Thyroid gland (tissue), 4 donors: Measurements from ENCODE around the gene F13A1.

ENCODE experiments used
- POLR2A ChIP-seq, 2 donors: fragments of 450-650 bp; IDR thresholded peaks; one replicate each; pipeline ENCODE4 v1.6.1; 2017; ENCODE audit warnings: antibody characterized with exemption in 2 of 2, mild to moderate bottlenecking in 2 of 2, moderate library complexity in 1 of 2
- TF ChIP-seq, protein P1 (sequence below), 6 experiments: fragments of 200-600 bp in 3 of 6; fragments of 450-650 bp in 3 of 6; sonication (generic) in 3 of 6; IDR thresholded peaks; one replicate each; pipeline ENCODE4 v1.5.1; 2016 to 2019; ENCODE audit warnings: antibody characterized with exemption in 6 of 6, mild to moderate bottlenecking in 2 of 6, inconsistent platforms in 1 of 6, moderate library complexity in 1 of 6

DNA sequence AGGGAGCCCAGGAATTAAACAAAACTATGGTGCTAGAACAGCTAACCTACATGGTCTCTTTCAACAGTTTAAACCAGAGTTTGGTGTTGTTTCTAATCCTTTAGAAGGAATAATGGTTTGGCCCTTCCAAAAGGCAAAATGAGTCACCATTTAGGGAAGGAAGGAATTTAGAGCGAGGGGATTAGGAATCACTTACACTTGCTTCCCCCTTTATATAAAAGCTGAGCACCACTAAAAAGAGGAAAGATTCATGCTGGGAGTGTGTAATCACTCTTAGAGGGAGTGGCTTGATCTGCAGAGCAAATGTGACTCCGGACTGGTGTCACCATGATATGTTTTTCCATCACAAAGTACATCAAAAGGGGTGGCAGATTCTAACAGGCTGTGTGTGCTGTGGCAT lies 63.6 kb downstream of the F13A1 start:
- TF ChIP-seq, protein P1, sequence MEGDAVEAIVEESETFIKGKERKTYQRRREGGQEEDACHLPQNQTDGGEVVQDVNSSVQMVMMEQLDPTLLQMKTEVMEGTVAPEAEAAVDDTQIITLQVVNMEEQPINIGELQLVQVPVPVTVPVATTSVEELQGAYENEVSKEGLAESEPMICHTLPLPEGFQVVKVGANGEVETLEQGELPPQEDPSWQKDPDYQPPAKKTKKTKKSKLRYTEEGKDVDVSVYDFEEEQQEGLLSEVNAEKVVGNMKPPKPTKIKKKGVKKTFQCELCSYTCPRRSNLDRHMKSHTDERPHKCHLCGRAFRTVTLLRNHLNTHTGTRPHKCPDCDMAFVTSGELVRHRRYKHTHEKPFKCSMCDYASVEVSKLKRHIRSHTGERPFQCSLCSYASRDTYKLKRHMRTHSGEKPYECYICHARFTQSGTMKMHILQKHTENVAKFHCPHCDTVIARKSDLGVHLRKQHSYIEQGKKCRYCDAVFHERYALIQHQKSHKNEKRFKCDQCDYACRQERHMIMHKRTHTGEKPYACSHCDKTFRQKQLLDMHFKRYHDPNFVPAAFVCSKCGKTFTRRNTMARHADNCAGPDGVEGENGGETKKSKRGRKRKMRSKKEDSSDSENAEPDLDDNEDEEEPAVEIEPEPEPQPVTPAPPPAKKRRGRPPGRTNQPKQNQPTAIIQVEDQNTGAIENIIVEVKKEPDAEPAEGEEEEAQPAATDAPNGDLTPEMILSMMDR (IDR thresholded peaks at IDR 0.05), result no peak
- TF ChIP-seq POLR2A (IDR thresholded peaks at IDR 0.05), result no peak
